BJ (cell line): ENCODE results near the gene CD302. TPM values are rescaled to one million over a fixed set of nuclear protein-coding genes. Genes with fewer than 3 reads are reported as not detected.
A peak's percentile ranks its signal among the peaks of the same experiment; 100 is the strongest.

Experiments
- CTCF ChIA-PET: fragments of 350-600 bp; formaldehyde crosslinking; extraction: SDS; loops from one replicate; lab custom pipeline; 2021; ENCODE audit warnings: antibody characterized with exemption, inconsistent platforms; lab: Yijun Ruan, JAX
- POLR2A ChIA-PET: fragments of 300-600 bp; sonication (Branson Sonifier 250); formaldehyde crosslinking; extraction: SDS; loops from one replicate; lab custom pipeline; 2021; ENCODE audit warnings: antibody characterized with exemption; lab: Charles Lee
- DNase-seq: peaks from one replicate; pipeline ENCODE4 v3.0.0-alpha.2; 2011; ENCODE audit warnings: low read depth
- H3K27me3 ChIP-seq: 2 replicates; pipeline ENCODE4 v1.6.0; 2011; ENCODE audit warnings: low read length; ENCODE audit not compliant: control insufficient read depth, insufficient read depth
- H3K36me3 ChIP-seq: 2 replicates; pipeline ENCODE4 v1.5.1; 2011; ENCODE audit warnings: low read length; ENCODE audit not compliant: control insufficient read depth, insufficient read depth
- H3K4me3 ChIP-seq: 2 replicates; pipeline ENCODE4 v1.5.1; 2011; ENCODE audit warnings: low read depth, mild to moderate bottlenecking, control low read depth, low read length
- polyA minus RNA-seq: library from RNA; depleted of rRNA, polyadenylated mRNA; stranded (reverse); fragments of >200 nt; gene quantifications from 2 replicates; pipeline ENCODE4 v1.2.3, GENCODE V29; 2011; rRNA and poly(A)+ RNA removed
- polyA plus RNA-seq: library from polyadenylated mRNA; depleted of rRNA; stranded (reverse); fragments of >200 nt; gene quantifications from 2 replicates; pipeline ENCODE4 v1.2.3, GENCODE V29; 2011; rRNA removed
- TF ChIP-seq, protein P1 (sequence below): IDR thresholded peaks from 2 replicates; pipeline ENCODE4 v1.5.1; 2011; ENCODE audit warnings: low read depth, mild to moderate bottlenecking, control low read depth, inconsistent platforms, low read length, moderate library complexity; ENCODE audit not compliant: insufficient read depth

CD302 gene, protein sequence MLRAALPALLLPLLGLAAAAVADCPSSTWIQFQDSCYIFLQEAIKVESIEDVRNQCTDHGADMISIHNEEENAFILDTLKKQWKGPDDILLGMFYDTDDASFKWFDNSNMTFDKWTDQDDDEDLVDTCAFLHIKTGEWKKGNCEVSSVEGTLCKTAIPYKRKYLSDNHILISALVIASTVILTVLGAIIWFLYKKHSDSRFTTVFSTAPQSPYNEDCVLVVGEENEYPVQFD
- polyA plus RNA-seq (4.0 and 7.8 TPM in 2 replicates), polyA minus RNA-seq (2.2 TPM in 2 replicates)

DNA sequence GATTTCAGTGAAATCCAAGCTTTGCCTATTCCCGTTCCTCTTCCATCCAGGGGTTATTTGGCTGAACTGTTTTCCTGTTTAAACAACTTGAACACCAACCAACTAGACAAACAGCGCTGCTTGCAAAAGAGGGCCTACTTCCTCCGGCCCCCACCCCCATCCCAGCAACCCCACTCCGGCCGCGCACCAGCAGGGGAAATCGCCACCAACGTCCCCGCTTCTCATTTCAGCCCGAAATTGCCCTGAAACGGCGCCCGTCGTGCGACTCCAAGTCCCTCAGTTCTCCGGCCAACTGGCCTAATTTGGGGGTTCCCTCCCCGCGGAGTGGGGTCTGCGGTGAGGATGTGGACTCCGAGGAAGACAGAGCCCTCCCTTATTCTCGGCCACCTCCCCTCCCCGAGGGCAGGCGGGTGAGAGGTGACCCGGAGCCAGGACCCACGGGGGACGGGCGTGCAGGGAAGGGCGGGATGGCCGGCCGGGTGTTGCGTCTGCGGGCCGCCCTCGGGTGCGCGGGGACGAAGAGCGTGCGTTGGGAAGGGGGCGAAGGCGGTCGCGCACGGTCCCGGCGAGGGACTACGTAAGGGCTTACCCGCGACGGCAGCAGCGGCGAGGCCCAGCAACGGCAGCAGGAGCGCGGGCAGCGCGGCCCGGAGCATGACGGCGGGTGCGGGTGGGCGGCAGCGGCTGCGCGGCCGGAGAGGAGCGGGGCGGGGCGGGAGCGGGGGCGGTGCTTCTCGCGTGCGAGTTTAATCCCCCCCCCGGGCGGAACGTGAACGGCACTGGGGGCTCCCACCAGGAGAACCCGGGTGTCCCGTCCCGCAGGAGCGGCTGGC, at the start of gene CD302:
Gene CD302 (minus strand): TSS at position 666 of the 833 bp plus-strand sequence. CDS start 10 bp downstream, at position 656.
- TF ChIP-seq, protein P1, sequence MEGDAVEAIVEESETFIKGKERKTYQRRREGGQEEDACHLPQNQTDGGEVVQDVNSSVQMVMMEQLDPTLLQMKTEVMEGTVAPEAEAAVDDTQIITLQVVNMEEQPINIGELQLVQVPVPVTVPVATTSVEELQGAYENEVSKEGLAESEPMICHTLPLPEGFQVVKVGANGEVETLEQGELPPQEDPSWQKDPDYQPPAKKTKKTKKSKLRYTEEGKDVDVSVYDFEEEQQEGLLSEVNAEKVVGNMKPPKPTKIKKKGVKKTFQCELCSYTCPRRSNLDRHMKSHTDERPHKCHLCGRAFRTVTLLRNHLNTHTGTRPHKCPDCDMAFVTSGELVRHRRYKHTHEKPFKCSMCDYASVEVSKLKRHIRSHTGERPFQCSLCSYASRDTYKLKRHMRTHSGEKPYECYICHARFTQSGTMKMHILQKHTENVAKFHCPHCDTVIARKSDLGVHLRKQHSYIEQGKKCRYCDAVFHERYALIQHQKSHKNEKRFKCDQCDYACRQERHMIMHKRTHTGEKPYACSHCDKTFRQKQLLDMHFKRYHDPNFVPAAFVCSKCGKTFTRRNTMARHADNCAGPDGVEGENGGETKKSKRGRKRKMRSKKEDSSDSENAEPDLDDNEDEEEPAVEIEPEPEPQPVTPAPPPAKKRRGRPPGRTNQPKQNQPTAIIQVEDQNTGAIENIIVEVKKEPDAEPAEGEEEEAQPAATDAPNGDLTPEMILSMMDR, result no peak
- Histone ChIP-seq H3K36me3 (no peaks in the 10 kb centered on the region), H3K4me3 (peak within 1 kb of the TSS; percentile 66), H3K27me3 (no peaks in the 10 kb centered on the region; the same call in 1 of the 2 replicates)
- CTCF ChIA-PET, result interaction anchor here (0.7 to 1.1 kb wide), 2 partner anchors 9 to 1197 kb away, joined by 3 to 4 read pairs; no protein-coding TSS in a partner anchor
- POLR2A ChIA-PET, result no interaction called here
- no peak for DNase-seq

DNA sequence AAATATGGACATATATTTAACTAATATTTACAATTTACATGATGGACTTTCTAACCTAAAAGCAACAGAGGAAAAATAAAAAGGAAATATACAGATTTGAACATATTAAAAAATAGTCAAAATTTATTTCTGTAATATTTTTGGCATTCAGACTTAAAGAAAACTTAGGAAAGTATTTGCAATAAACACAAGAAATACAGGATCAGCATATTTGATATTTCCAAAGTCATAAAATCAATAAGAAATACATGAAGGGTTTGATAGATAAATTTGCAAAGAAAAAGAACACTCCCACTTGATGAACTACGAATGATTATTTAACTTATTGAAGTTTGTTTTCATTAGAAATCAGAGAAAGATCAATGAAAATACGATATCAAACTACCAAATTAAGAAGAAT, 48.6 kb upstream of the CD302 start:
- Histone ChIP-seq H3K27me3 (no peaks in the 10 kb centered on the region), H3K36me3 (no peaks in the 10 kb centered on the region), H3K4me3 (no peak overlapping the region)
- no peak for DNase-seq
- TF ChIP-seq, protein P1, result no peak
- ChIA-PET POLR2A (no interaction called here), CTCF (no interaction called here)

DNA sequence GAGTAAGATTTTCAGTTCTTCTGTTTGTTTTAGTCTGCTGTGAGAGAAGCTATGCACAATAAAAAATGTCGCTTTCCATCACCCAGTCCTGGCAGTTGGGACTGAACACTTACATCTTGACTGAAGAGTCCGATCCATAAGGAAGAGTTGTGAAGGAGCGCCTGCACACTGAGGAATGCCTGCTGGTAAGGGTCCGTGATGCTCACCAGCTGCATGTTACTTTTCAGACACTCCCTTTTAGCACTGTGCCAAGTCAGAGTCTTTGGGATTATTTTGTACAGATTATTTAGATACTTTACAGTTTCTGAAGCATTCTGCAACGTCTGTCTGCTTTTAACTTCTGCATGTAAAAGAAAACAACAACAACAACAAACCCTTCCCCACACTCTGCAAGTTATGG, 42.6 kb upstream of the CD302 start:
- Histone ChIP-seq H3K27me3 (no peaks in the 10 kb centered on the region), H3K4me3 (no peak overlapping the region), H3K36me3 (no peaks in the 10 kb centered on the region)
- CTCF ChIA-PET, result no interaction called here
- POLR2A ChIA-PET, result interaction anchor here (0.6 kb wide), 1 partner anchor 493 kb away, joined by 7 read pairs; no protein-coding TSS in a partner anchor
- DNase-seq, result no peak
- TF ChIP-seq, protein P1, result no peak

DNA sequence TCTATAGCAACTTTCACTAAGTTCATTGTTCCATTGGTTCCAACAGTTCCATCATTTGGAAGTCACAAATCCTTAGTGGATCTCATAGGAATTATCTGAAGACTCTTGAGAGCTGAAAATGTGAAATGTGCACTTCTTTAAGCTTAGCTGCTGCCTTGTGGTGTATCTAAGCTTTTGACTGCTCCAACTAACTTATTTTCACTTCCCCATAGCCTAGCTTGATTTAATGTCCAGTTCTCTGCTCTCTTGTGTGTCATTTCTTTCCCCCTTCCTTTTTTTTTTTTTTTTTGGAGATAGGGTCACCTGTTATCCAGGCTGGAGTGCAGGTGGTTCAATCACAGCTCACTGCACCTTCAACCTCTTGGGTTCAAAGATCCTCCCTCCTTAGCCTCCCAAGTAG, 34.9 kb upstream of the CD302 start:
- TF ChIP-seq, protein P1, result no peak
- Histone ChIP-seq H3K4me3 (no peak overlapping the region), H3K27me3 (0 out of 2 replicates have a peak, but pooled peaks cover 2% of the 10 kb centered on the region), H3K36me3 (no peaks in the 10 kb centered on the region)
- ChIA-PET CTCF (no interaction called here), POLR2A (no interaction called here)
- DNase-seq, result no peak

DNA sequence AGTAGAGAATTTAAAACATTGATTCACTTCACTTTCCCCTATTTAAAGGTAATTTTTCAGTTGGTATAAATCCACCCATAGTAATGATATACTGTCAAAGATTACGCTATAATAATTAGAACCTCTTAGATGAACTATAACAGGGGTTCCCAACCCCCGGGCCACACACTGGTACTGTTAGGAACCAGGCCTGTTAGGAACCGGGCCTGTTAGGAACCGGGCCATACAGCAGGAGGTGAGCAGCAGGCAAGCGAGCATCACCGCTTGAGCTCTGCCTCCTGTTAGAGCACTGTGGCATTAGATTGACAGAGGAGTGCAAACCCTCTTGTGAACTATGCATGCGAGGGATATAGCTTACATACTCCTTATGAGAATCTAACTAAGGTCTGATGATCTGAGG, 34.0 kb upstream of the CD302 start:
- Histone ChIP-seq H3K36me3 (no peaks in the 10 kb centered on the region), H3K27me3 (0 out of 2 replicates have a peak, but pooled peaks cover 2% of the 10 kb centered on the region), H3K4me3 (no peak overlapping the region)
- ChIA-PET CTCF (no interaction called here), POLR2A (no interaction called here)
- TF ChIP-seq, protein P1, result no peak
- DNase-seq, result no peak
